Osteoblast (primary cell): ENCODE data around the gene CAPN14. TPM values are rescaled to one million over a fixed set of nuclear protein-coding genes. Genes with fewer than 3 reads are reported as not detected.
"Not testable (repeated sequence)": the region's sequence is repeated elsewhere in the genome, so short reads cannot be mapped to it uniquely, and the experiment has no call there.

ENCODE experiments used
- DNase-seq: peaks from one replicate; pipeline ENCODE4 v3.0.0; 2011; ENCODE audit warnings: low spot score, mixed read lengths; ENCODE audit not compliant: insufficient read length; ENCODE audit errors: missing footprints
- H2AFZ ChIP-seq: 2 replicates; pipeline ENCODE4 v1.6.0; 2011; ENCODE audit warnings: mild to moderate bottlenecking, low read length
- H3K27ac ChIP-seq: 2 replicates; pipeline ENCODE4 v1.5.1; 2011; ENCODE audit warnings: mild to moderate bottlenecking, low read depth, low read length, moderate library complexity
- H3K27me3 ChIP-seq: 2 replicates; pipeline ENCODE4 v1.6.0; 2012; ENCODE audit warnings: mild to moderate bottlenecking, control low read depth, inconsistent platforms, low read length, moderate library complexity; ENCODE audit not compliant: insufficient read depth
- H3K36me3 ChIP-seq: 2 replicates; pipeline ENCODE4 v1.5.1; 2011; ENCODE audit warnings: mild to moderate bottlenecking, low read length, control low read depth, moderate library complexity; ENCODE audit not compliant: insufficient read depth
- H3K4me1 ChIP-seq: 2 replicates; pipeline ENCODE4 v1.5.1; 2011; ENCODE audit warnings: mild to moderate bottlenecking, low read length, control low read depth, moderate library complexity; ENCODE audit not compliant: insufficient read depth
- H3K4me2 ChIP-seq: 2 replicates; pipeline ENCODE4 v1.6.0; 2011; ENCODE audit warnings: mild to moderate bottlenecking, low read length; ENCODE audit not compliant: insufficient read depth
- H3K4me3 ChIP-seq: fragments of 200-600 bp; sonication (generic); 3 replicates; pipeline ENCODE4 v1.5.1; 2012; ENCODE audit warnings: mild to moderate bottlenecking, low read length, inconsistent platforms; ENCODE audit not compliant: insufficient read depth
- H3K79me2 ChIP-seq: 2 replicates; pipeline ENCODE4 v1.6.0; 2012; ENCODE audit warnings: mild to moderate bottlenecking, low read length, control low read depth, inconsistent platforms; ENCODE audit not compliant: insufficient read depth
- H3K9me3 ChIP-seq: 2 replicates; pipeline ENCODE4 v1.5.1; 2011; ENCODE audit warnings: low read depth, low read length, control low read depth
- H4K20me1 ChIP-seq: 2 replicates; pipeline ENCODE4 v1.6.0; 2012; ENCODE audit warnings: mild to moderate bottlenecking, low read length, control low read depth; ENCODE audit not compliant: insufficient read depth
- CTCF ChIP-seq: IDR thresholded peaks from 2 replicates; pipeline ENCODE4 v1.5.1; 2011; ENCODE audit warnings: mild to moderate bottlenecking, low read depth, low read length, moderate library complexity; ENCODE audit errors: extremely low read depth
- total RNA-seq: library from RNA; depleted of rRNA; stranded (reverse); fragments of >200 nt; gene quantifications from 2 replicates; pipeline ENCODE4 v1.2.3, GENCODE V29; 2012

CAPN14 gene
- total RNA-seq, 1 donor, result under 0.01 TPM

- no peaks in the 10 kb centered on the region for H3K36me3 ChIP-seq
- no peak for TF ChIP-seq CTCF
- no peaks in the 10 kb centered on the region for H3K27me3 ChIP-seq
- no peak overlapping the region for H3K4me3 ChIP-seq
- no peaks in the 10 kb centered on the region for H3K9me3 ChIP-seq
- no peaks in the 10 kb centered on the region for H3K4me1 ChIP-seq
- H4K20me1 ChIP-seq, result no peaks in the 10 kb centered on the region
- H3K79me2 ChIP-seq, result no peaks in the 10 kb centered on the region
- DNase-seq, result no peak
- H3K27ac ChIP-seq, result no peak overlapping the region
- H2AFZ ChIP-seq, result no peak overlapping the region
- no peak overlapping the region for H3K4me2 ChIP-seq
Measured at GRCh38 chr2:31187166-31187565, 30.1 kb downstream of the CAPN14 start.

- not testable (repeated sequence) for H3K4me1 ChIP-seq, H3K36me3 ChIP-seq, DNase-seq, H3K4me2 ChIP-seq, H3K79me2 ChIP-seq, H2AFZ ChIP-seq, H3K27me3 ChIP-seq, H4K20me1 ChIP-seq, H3K4me3 ChIP-seq, H3K27ac ChIP-seq, H3K9me3 ChIP-seq
Measured at GRCh38 chr2:31183973-31184372, 33.3 kb downstream of the CAPN14 start.

GRCh38 chr2:31176742-31177141 is 40.6 kb downstream of the CAPN14 start:
- Histone ChIP-seq H3K4me3 (no peak overlapping the region), H3K9me3 (no peaks in the 10 kb centered on the region), H3K36me3 (no peaks in the 10 kb centered on the region), H2AFZ (no peak overlapping the region), H3K27me3 (no peaks in the 10 kb centered on the region), H4K20me1 (no peaks in the 10 kb centered on the region), H3K4me1 (no peaks in the 10 kb centered on the region), H3K4me2 (no peak overlapping the region), H3K79me2 (no peaks in the 10 kb centered on the region), H3K27ac (no peak overlapping the region)
- no peak for DNase-seq
- TF ChIP-seq CTCF, result no peak

GRCh38 chr2:31171142-31171541 is 46.2 kb downstream of the CAPN14 start:
- Histone ChIP-seq H4K20me1 (no peaks in the 10 kb centered on the region), H3K9me3 (no peaks in the 10 kb centered on the region), H3K27ac (no peak overlapping the region), H3K79me2 (no peaks in the 10 kb centered on the region), H3K36me3 (no peaks in the 10 kb centered on the region), H2AFZ (no peak overlapping the region), H3K27me3 (no peaks in the 10 kb centered on the region), H3K4me3 (no peak overlapping the region), H3K4me2 (no peak overlapping the region), H3K4me1 (no peaks in the 10 kb centered on the region)
- no peak for TF ChIP-seq CTCF
- no peak for DNase-seq
